Mammary epithelial cell (primary cell): ENCODE measurements around the gene PYCR2.

Experiments used
- EZH2 ChIP-seq: IDR thresholded peaks from 2 replicates; pipeline ENCODE4 v1.6.1; 2012; ENCODE audit warnings: low read length, inconsistent platforms, borderline replicate concordance
- TF ChIP-seq, protein P1 (sequence below), 2 donors: IDR thresholded peaks in 1 of 2; conservative IDR thresholded peaks in 1 of 2; 2 replicates each; pipeline ENCODE4 v1.5.1; 2011 to 2012; ENCODE audit warnings: inconsistent platforms in 2 of 2, low read length in 2 of 2, mild to moderate bottlenecking in 2 of 2, control low read depth in 1 of 2, low read depth in 1 of 2; ENCODE audit not compliant: insufficient read depth in 1 of 2; ENCODE audit errors: extremely low read depth in 1 of 2

DNA sequence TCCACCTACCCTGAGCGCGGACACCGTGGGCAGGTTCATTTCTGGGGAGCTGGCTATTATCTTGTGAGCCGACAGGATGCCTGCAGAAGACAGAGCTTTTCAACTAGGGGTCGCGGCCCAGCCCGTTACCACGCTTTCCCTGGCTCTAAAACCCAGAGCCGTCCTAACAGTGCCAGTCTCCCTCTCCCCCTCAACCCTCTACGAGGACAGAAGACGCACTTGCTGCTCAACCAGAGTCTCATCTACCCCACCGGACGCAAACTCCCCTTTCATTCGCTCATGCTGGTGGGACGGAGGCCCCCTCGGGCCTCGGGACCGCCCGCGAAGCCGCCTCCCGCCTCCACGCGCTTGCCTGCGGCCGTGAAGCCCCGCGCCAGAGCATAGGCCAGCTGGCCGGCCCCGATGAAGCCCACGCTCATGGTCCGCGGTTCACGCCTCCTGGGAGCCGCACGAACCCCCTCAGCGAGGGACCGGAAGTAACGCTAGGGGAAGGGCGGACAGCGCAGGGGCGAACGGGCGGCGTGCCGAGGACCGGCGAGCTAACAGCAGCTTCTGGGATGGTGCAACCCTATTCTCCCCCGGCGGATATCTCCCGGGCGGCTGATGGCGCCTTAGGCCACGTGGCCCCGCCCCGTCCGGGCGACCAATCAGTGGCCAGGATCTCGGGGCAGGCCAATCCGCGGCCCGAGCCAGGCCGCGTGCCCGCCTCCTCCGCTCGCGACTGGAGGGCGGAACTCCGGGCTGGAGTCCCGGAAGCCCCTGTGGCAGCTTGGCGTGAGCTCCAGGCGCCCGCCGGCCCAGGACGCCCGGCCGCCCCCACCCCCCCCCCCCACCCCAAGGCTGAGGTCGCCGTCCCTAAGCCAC lies at the start of gene PYCR2:
- TF ChIP-seq EZH2, result no peak
- TF ChIP-seq, protein P1, sequence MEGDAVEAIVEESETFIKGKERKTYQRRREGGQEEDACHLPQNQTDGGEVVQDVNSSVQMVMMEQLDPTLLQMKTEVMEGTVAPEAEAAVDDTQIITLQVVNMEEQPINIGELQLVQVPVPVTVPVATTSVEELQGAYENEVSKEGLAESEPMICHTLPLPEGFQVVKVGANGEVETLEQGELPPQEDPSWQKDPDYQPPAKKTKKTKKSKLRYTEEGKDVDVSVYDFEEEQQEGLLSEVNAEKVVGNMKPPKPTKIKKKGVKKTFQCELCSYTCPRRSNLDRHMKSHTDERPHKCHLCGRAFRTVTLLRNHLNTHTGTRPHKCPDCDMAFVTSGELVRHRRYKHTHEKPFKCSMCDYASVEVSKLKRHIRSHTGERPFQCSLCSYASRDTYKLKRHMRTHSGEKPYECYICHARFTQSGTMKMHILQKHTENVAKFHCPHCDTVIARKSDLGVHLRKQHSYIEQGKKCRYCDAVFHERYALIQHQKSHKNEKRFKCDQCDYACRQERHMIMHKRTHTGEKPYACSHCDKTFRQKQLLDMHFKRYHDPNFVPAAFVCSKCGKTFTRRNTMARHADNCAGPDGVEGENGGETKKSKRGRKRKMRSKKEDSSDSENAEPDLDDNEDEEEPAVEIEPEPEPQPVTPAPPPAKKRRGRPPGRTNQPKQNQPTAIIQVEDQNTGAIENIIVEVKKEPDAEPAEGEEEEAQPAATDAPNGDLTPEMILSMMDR (conservative IDR thresholded peaks at IDR 0.05 in 1 of 2, IDR thresholded peaks at IDR 0.05 in 1 of 2; ENCODE audit: extremely low read depth in 1 of 2, insufficient read depth in 1 of 2, low read depth in 1 of 2, low read length in 2 of 2), result no peak
